ENCODE data around the gene SNX3.

SNX3 gene

DNA sequence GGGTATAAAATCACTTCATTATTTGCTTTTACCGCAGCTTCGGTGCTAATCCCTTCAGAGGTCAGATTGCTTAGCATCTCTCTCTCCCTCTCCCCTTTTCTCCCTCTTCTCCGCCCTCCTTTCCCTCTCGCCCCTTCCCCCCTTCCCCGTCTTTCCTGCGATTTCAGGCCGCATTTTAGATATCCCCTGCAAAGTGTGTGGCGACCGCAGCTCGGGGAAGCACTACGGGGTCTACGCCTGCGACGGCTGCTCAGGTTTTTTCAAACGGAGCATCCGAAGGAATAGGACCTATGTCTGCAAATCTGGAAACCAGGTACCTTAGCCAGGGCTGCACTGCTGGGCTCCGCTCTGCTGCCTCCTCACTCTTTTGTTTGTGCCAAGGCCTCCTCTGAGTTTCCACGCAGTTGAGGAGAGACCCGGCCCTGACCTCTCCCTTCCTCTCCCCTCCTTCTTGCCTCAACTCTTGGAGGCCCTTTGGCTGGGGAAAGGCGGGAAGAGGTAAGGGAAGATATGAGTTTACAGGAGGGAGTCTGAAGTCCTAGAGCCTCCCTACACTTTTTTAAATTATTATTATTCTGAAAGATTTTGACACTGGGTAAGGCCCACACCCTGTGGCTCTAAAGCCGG lies 89.4 kb downstream of the SNX3 start:
- Histone ChIP-seq H3K36me3 (replicated peaks; ENCODE audit: low read depth, low read length) (no peaks in the 10 kb centered on the region), H4K20me1 (ENCODE audit: insufficient read depth, low read length) (no peaks in the 10 kb centered on the region), H2AFZ (ENCODE audit: low read depth, low read length) (no peak overlapping the region), H3K79me2 (ENCODE audit: low read length) (no peaks in the 10 kb centered on the region), H3K4me3 (ENCODE audit: low read length) (no peak overlapping the region), H3K27me3 (ENCODE audit: low read depth, low read length) (no peaks in the 10 kb centered on the region), H3K9me3 (ENCODE audit: insufficient read depth, low read length) (no peaks in the 10 kb centered on the region), H3K27ac (ENCODE audit: low read length) (no peak overlapping the region), H3K9ac (ENCODE audit: low read length) (no peak overlapping the region), H3K4me1 (ENCODE audit: low read length) (no peaks in the 10 kb centered on the region), H3K4me2 (ENCODE audit: low read length) (no peak overlapping the region)
- no peak for TF ChIP-seq EZH2phosphoT487 (IDR thresholded peaks at IDR 0.05; ENCODE audit: low read depth)
- TF ChIP-seq, protein P1, sequence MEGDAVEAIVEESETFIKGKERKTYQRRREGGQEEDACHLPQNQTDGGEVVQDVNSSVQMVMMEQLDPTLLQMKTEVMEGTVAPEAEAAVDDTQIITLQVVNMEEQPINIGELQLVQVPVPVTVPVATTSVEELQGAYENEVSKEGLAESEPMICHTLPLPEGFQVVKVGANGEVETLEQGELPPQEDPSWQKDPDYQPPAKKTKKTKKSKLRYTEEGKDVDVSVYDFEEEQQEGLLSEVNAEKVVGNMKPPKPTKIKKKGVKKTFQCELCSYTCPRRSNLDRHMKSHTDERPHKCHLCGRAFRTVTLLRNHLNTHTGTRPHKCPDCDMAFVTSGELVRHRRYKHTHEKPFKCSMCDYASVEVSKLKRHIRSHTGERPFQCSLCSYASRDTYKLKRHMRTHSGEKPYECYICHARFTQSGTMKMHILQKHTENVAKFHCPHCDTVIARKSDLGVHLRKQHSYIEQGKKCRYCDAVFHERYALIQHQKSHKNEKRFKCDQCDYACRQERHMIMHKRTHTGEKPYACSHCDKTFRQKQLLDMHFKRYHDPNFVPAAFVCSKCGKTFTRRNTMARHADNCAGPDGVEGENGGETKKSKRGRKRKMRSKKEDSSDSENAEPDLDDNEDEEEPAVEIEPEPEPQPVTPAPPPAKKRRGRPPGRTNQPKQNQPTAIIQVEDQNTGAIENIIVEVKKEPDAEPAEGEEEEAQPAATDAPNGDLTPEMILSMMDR (IDR thresholded peaks at IDR 0.05; ENCODE audit: low read depth, low read length), result no peak

DNA sequence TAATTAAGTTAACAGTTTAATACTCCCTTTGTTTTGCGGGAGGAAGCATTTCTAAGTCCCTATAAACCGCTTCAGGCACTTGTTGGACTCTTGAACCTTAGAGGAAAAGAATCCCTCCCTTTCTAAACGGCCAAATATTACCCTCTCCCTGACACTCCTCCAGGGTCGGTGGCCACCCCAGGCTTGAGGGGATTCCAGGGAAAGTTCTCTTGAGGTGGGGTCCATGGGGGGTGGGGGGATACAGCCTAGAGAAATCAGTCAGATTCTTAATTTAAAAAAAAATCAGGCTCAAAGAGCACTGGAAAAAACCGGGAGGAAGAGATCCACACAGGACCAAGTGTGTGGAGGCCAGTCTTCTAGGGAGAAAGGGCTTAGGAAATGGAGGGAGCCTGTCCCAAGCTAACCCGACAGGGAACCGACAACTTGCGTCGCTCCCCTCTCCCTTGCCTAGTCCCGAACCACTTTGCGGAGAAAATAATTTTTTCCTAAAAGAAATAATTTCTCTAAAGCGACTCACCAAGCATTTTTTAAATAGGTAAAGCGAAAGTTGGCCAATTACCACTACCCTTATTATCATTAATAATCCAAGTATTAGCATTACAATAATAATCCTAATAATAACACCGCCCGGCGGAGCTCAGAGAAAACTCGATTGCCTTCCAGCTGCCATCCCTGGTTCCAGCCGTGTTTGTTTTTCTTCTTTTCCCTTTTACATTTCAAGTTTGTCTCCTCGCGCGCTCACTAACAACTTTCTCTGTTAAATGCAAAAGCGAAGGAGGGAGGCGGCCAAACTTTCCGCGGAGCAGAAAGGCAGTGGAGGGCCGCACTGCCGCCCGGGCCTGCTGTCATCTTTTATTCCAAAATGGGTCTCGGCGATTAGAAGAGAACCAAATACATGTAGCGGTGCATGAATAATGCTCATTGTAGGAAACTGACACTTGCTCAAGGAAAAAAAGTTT lies 90.2 kb downstream of the SNX3 start:
- H3K27ac ChIP-seq (ENCODE audit: low read length), result no peak overlapping the region
- no peak overlapping the region for H3K9ac ChIP-seq (ENCODE audit: low read length)
- H2AFZ ChIP-seq (ENCODE audit: low read depth, low read length), result no peak overlapping the region
- no peaks in the 10 kb centered on the region for H4K20me1 ChIP-seq (ENCODE audit: insufficient read depth, low read length)
- no peak overlapping the region for H3K4me2 ChIP-seq (ENCODE audit: low read length)
- H3K36me3 ChIP-seq (replicated peaks; ENCODE audit: low read depth, low read length), result no peaks in the 10 kb centered on the region
- H3K27me3 ChIP-seq (ENCODE audit: low read depth, low read length), result no peaks in the 10 kb centered on the region
- H3K9me3 ChIP-seq (ENCODE audit: insufficient read depth, low read length), result no peaks in the 10 kb centered on the region
- H3K4me3 ChIP-seq (ENCODE audit: low read length), result no peak overlapping the region
- TF ChIP-seq, protein P1 (IDR thresholded peaks at IDR 0.05; ENCODE audit: low read depth, low read length), result no peak
- TF ChIP-seq EZH2phosphoT487 (IDR thresholded peaks at IDR 0.05; ENCODE audit: low read depth), result no peak
- H3K4me1 ChIP-seq (ENCODE audit: low read length), result no peaks in the 10 kb centered on the region
- H3K79me2 ChIP-seq (ENCODE audit: low read length), result no peaks in the 10 kb centered on the region

DNA sequence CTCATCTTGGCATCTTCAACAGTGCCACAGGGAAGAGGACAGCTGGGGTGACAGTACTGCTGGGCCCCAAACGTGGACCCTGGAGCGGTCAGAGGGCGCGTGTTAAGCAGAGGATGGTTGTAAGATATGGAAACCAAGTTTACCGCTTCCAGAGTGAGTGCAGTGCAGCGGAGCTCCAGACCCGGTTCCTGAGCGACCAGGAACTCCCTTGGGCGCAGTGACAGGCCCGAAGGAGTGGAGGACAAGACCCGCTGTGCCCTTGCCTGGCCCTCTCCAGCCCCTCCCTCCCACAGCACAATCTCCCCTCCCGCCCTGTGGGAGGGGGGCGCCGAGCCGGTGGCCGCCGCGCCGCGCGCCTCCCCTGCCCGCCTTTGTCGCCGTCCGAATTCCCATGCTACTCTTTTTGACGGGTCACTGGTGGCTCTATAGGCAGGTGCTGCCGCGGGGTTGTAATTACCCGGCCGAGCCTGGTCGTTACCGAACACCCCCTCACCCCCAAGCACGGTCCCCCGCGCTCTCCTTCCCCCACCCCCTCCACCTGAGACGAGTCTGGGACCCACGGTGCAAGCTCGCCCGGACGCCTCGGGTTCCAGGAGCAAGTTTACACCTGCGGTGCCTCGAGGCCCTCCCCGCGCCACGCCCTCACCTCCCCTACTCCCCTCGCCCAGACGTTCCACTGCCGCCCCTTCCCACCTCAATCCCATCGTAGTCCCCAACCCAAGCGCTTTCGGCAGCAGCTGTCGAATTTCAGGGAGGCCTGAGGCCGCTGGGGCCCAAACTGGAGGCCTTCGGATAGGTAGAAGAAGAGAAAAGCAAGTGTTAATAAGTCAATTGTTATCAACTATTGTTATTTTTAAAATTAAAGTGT lies 91.1 kb downstream of the SNX3 start:
- TF ChIP-seq, protein P1 (IDR thresholded peaks at IDR 0.05; ENCODE audit: low read depth, low read length), result no peak
- TF ChIP-seq EZH2phosphoT487 (IDR thresholded peaks at IDR 0.05; ENCODE audit: low read depth), result no peak
- H3K27ac ChIP-seq (ENCODE audit: low read length), result no peak overlapping the region
- H3K79me2 ChIP-seq (ENCODE audit: low read length), result no peaks in the 10 kb centered on the region
- H3K4me1 ChIP-seq (ENCODE audit: low read length), result no peaks in the 10 kb centered on the region
- H3K27me3 ChIP-seq (ENCODE audit: low read depth, low read length), result no peaks in the 10 kb centered on the region
- H3K4me2 ChIP-seq (ENCODE audit: low read length), result no peak overlapping the region
- H4K20me1 ChIP-seq (ENCODE audit: insufficient read depth, low read length), result no peaks in the 10 kb centered on the region
- no peak overlapping the region for H2AFZ ChIP-seq (ENCODE audit: low read depth, low read length)
- no peaks in the 10 kb centered on the region for H3K9me3 ChIP-seq (ENCODE audit: insufficient read depth, low read length)
- no peaks in the 10 kb centered on the region for H3K36me3 ChIP-seq (replicated peaks; ENCODE audit: low read depth, low read length)
- no peak overlapping the region for H3K9ac ChIP-seq (ENCODE audit: low read length)
- H3K4me3 ChIP-seq (ENCODE audit: low read length), result no peak overlapping the region
